Diencephalon (tissue), 1 donor: ENCODE results near the gene SYT2. TPM values are rescaled to one million over a fixed set of nuclear protein-coding genes. Genes with fewer than 3 reads are reported as not detected.

ENCODE experiments used
- total RNA-seq: library from RNA; depleted of rRNA; stranded (reverse); fragments of >200 nt; gene quantifications from one replicate; pipeline ENCODE4 v1.2.3, GENCODE V29; 2014

Gene SYT2
- 4.6 TPM for total RNA-seq

DNA sequence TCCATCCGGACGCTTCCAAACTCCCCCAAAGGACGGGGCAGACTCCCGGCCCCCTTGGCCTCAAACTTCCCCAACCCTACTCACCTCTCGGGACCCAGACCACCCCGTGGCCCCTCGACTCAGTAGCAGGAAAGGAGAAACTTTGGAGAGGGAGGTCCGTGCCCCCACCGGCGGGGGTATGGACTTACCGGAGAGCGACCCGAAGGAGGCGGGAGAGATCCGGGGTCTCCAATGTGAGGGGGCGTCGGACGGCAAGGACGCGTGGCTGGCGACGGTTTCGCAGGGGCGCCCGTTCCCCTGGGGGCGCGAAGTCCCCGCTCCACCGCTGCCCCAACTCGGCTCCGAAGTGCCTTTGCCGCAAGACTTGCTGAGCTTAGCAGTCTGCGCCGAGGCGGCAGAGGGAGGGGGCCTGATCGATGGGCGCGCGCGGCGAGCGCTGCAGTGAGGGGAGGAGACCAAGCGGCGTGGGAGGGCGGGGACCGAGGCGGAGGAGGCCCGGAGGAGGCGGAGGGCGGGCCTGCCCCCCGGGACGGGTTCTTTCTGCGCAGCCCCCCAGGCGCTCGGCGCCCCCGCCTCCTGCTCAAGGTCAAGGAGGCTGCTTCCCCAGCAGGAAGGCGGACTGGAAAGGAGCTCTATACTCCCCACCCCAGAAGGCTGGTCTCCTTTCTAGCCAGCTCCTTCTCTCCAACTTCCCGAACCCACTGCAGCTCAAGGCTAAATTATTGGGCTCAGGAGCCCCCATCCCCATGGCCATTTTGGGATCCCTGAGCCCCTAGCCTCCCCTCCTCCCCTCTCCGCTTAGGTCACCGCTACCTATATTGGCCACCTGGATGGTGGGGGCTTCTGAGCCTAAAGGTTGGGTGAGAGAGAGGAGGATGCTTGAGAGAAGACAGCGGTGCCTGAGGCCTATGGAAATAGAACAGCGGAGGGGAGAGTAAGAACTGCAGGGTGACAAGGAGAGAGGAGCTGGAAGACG, at the start of gene SYT2:
SYT2 (minus strand) TSS at position 385 of the 976 bp plus-strand sequence. CDS start 104,682 bp downstream, outside the sequence.

Other genes starting within 250 kb of the SYT2 start
- 125 TPM for gene KDM5B, start 98.0 kb upstream of the SYT2 start, total RNA-seq
- gene PCAT6, start 100.5 kb upstream of the SYT2 start, total RNA-seq: not detected
- 19.8 TPM for gene RABIF, start 178.7 kb upstream of the SYT2 start, total RNA-seq
- 49.1 TPM for gene KLHL12, start 216.8 kb upstream of the SYT2 start, total RNA-seq
- gene ADIPOR1, start 247.9 kb upstream of the SYT2 start, total RNA-seq: 71.0 TPM